ENCODE results near the gene OVOL1. TPM values are rescaled to one million over a fixed set of nuclear protein-coding genes. Genes with fewer than 3 reads are reported as not detected.

The OVOL1 gene
- total and polyA plus RNA-seq, 2 of the 13 experiments (the other 11 are each of a cell fraction or from before 2014, with no cell fraction given): 0.01 TPM; not detected in 1

DNA sequence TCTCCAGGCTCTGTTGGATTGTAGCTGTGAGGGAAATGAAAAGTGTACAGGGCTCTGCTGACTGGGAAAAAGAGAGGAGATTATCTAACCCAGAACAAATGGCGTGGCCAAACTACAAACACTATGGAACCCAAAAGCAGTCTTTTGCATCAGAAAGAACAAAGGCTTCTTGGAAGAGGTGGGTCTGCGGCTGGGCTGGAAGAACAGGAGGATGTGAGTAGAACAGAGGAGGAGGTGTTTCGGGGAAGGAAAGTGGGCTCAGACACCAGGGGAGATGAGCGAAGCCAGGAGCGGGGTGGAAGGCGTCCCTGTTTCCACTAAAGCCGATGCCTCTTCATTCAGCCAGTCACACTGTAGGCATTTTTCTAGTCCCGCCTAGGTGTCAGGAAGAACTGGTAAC, 12.0 kb downstream of the OVOL1 start:
- DNase-seq (ENCODE audit: low spot score): no peak
- Histone ChIP-seq H3K4me2 (ENCODE audit: low read depth, low read length) (no peak overlapping the region), H3K27me3 (ENCODE audit: control insufficient read depth in 1 of 2, insufficient read depth in 2 of 2, low read length in 2 of 2) (peaks cover 8 to 65% of the 10 kb centered on the region in 2 experiments), H3K9me3 (ENCODE audit: low read length) (no peaks in the 10 kb centered on the region), H2AFZ (ENCODE audit: low read length) (no peak overlapping the region), H3K4me3 (replicated peaks in 1 of 3; ENCODE audit: insufficient read depth in 1 of 3, low read depth in 2 of 3, low read length in 3 of 3) (no peak overlapping the region), H3K9ac (ENCODE audit: insufficient read depth, low read depth, low read length) (no peak overlapping the region), H4K20me1 (ENCODE audit: insufficient read depth, low read length) (no peaks in the 10 kb centered on the region), H3K79me2 (ENCODE audit: insufficient read depth, low read length) (no peaks in the 10 kb centered on the region), H3K4me1 (ENCODE audit: insufficient read depth, low read length) (peaks cover 12% of the 10 kb centered on the region), H3K36me3 (replicated peaks in 1 of 2; ENCODE audit: control insufficient read depth in 1 of 2, insufficient read depth in 2 of 2, low read length in 2 of 2) (no peaks in the 10 kb centered on the region), H3K27ac (ENCODE audit: extremely low read length, insufficient read depth, low read length) (no peak overlapping the region)
- intact Hi-C loops (cut with micrococcal nuclease; ENCODE audit: unreplicated experiment): no loop called here
- 52% methylated on average over 8 of the region's 8 CpGs for WGBS (ENCODE audit: low lambda C conversion rate)
- no peak for FAIRE-seq
- ATAC-seq: no peak
- no peak for TF ChIP-seq MXI1 (IDR thresholded peaks at IDR 0.05; ENCODE audit: borderline replicate concordance, low read depth, low read length)
- TF ChIP-seq, protein P1, sequence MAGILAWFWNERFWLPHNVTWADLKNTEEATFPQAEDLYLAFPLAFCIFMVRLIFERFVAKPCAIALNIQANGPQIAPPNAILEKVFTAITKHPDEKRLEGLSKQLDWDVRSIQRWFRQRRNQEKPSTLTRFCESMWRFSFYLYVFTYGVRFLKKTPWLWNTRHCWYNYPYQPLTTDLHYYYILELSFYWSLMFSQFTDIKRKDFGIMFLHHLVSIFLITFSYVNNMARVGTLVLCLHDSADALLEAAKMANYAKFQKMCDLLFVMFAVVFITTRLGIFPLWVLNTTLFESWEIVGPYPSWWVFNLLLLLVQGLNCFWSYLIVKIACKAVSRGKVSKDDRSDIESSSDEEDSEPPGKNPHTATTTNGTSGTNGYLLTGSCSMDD (CRISPR knock-in tag; IDR thresholded peaks at IDR 0.05): no peak
- TF ChIP-seq, protein P2, sequence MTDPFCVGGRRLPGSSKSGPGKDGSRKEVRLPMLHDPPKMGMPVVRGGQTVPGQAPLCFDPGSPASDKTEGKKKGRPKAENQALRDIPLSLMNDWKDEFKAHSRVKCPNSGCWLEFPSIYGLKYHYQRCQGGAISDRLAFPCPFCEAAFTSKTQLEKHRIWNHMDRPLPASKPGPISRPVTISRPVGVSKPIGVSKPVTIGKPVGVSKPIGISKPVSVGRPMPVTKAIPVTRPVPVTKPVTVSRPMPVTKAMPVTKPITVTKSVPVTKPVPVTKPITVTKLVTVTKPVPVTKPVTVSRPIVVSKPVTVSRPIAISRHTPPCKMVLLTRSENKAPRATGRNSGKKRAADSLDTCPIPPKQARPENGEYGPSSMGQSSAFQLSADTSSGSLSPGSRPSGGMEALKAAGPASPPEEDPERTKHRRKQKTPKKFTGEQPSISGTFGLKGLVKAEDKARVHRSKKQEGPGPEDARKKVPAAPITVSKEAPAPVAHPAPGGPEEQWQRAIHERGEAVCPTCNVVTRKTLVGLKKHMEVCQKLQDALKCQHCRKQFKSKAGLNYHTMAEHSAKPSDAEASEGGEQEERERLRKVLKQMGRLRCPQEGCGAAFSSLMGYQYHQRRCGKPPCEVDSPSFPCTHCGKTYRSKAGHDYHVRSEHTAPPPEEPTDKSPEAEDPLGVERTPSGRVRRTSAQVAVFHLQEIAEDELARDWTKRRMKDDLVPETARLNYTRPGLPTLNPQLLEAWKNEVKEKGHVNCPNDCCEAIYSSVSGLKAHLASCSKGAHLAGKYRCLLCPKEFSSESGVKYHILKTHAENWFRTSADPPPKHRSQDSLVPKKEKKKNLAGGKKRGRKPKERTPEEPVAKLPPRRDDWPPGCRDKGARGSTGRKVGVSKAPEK (CRISPR knock-in tag; IDR thresholded peaks at IDR 0.05; ENCODE audit: borderline replicate concordance): no peak
- TF ChIP-seq, protein P3, sequence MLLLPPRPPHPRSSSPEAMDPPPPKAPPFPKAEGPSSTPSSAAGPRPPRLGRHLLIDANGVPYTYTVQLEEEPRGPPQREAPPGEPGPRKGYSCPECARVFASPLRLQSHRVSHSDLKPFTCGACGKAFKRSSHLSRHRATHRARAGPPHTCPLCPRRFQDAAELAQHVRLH (CRISPR knock-in tag; IDR thresholded peaks at IDR 0.05; ENCODE audit: borderline replicate concordance, low read depth): no peak
- TF ChIP-seq FOXA1 (IDR thresholded peaks at IDR 0.05): no peak
- TF ChIP-seq FOXA1 (CRISPR knock-in tag; IDR thresholded peaks at IDR 0.05): no peak
- TF ChIP-seq POLR2AphosphoS2 (IDR thresholded peaks at IDR 0.05; ENCODE audit: low read depth, low read length): no peak
- no peak for TF ChIP-seq FOXJ3 (CRISPR knock-in tag; IDR thresholded peaks at IDR 0.05; ENCODE audit: borderline replicate concordance)
- no peak for TF ChIP-seq GZF1 (CRISPR knock-in tag; IDR thresholded peaks at IDR 0.05)
- TF ChIP-seq ZNF605 (CRISPR knock-in tag; IDR thresholded peaks at IDR 0.05): no peak
- no peak for TF ChIP-seq ATAD3A (CRISPR knock-in tag; IDR thresholded peaks at IDR 0.05)
- ChIA-PET CTCF (ENCODE audit: low intra/inter-chr PET ratio, low total read pairs) (no interaction called here), POLR2A (no interaction called here)
- no TSS peak for BruUV-seq (replicated peaks)
- in situ Hi-C loops (cut with HindIII; ENCODE audit: extremely low pct_ligation_motif_present, low pct_unique_long_range_greater_than_20kb): no loop called here

Measured in HepG2 (cell line).